Stimulated activated naive CD8-positive, alpha-beta T cell treated with anti-CD3 and anti-CD28 coated beads, Interleukin-15, amount 100 ng/mL, for 72 hours (primary cell): ENCODE data around the gene ABR.

ENCODE experiments used
- ATAC-seq: fragments of 150-1000 bp; cut with Tn5 transposase; 2 replicates; pipeline ENCODE4 v1.10.0; 2021; ENCODE audit warnings: mild to moderate bottlenecking, moderate library complexity
- DNase-seq, 2 donors: peaks; one replicate each; pipeline ENCODE4 v3.0.0; 2021 to 2022
- H3K27ac Mint-ChIP-seq, 2 donors: one replicate each; pipeline ENCODE4 v1.8.0; 2022; ENCODE audit warnings: mild to moderate bottlenecking in 2 of 2, mixed read lengths in 2 of 2, moderate library complexity in 2 of 2
- H3K27me3 Mint-ChIP-seq: one replicate; pipeline ENCODE4 v1.8.0; 2022; ENCODE audit warnings: mixed read lengths
- H3K4me1 Mint-ChIP-seq: one replicate; pipeline ENCODE4 v1.8.0; 2022; ENCODE audit warnings: mild to moderate bottlenecking, mixed read lengths
- H3K4me3 Mint-ChIP-seq, 2 donors: one replicate each; pipeline ENCODE4 v1.8.0; 2022; ENCODE audit warnings: mild to moderate bottlenecking in 2 of 2, mixed read lengths in 2 of 2, moderate library complexity in 1 of 2
- H3K9me3 Mint-ChIP-seq, 2 donors: one replicate each; pipeline ENCODE4 v1.8.0; 2022; ENCODE audit warnings: mixed read lengths in 2 of 2

The ABR gene

GRCh38 chr17:1010586-1010985 is 169.2 kb downstream of the ABR start:
- Mint-ChIP-seq H3K27me3 (no peaks in the 10 kb centered on the region), H3K4me1 (peaks cover 8% of the 10 kb centered on the region), H3K27ac (no peak overlapping the region), H3K9me3 (no peaks in the 10 kb centered on the region), H3K4me3 (no peak overlapping the region)
- DNase-seq (no peak), ATAC-seq (no peak)

- no peak overlapping the region for H3K4me3 Mint-ChIP-seq
- no peaks in the 10 kb centered on the region for H3K27me3 Mint-ChIP-seq
- H3K27ac Mint-ChIP-seq: no peak overlapping the region
- peaks cover 13% of the 10 kb centered on the region for H3K4me1 Mint-ChIP-seq
- H3K9me3 Mint-ChIP-seq: no peaks in the 10 kb centered on the region
- no peak for ATAC-seq
- DNase-seq: no peak
These were observed 169.7 kb downstream of the ABR start for GRCh38 chr17:1010086-1010450.

- no peak for DNase-seq
- no peak overlapping the region for H3K27ac Mint-ChIP-seq
- H3K9me3 Mint-ChIP-seq: no peaks in the 10 kb centered on the region
- H3K4me1 Mint-ChIP-seq: peaks cover 17% of the 10 kb centered on the region
- no peak overlapping the region for H3K4me3 Mint-ChIP-seq
- ATAC-seq: no peak
- H3K27me3 Mint-ChIP-seq: no peaks in the 10 kb centered on the region
These were observed 170.3 kb downstream of the ABR start for GRCh38 chr17:1009229-1010085.

GRCh38 chr17:1008008-1008761 is 171.6 kb downstream of the ABR start:
- H3K27ac Mint-ChIP-seq: peak overlapping the region in 1 of 2 donors; percentile 78
- no peak for DNase-seq
- no peak overlapping the region for H3K4me3 Mint-ChIP-seq
- H3K4me1 Mint-ChIP-seq: peaks cover 17% of the 10 kb centered on the region
- H3K9me3 Mint-ChIP-seq: no peaks in the 10 kb centered on the region
- no peaks in the 10 kb centered on the region for H3K27me3 Mint-ChIP-seq
- no peak for ATAC-seq

GRCh38 chr17:1007310-1008007 is 172.3 kb downstream of the ABR start:
- no peaks in the 10 kb centered on the region for H3K9me3 Mint-ChIP-seq
- DNase-seq (no peak), ATAC-seq (no peak)
- H3K27ac Mint-ChIP-seq: no peak overlapping the region
- peaks cover 17% of the 10 kb centered on the region for H3K4me1 Mint-ChIP-seq
- no peaks in the 10 kb centered on the region for H3K27me3 Mint-ChIP-seq
- no peak overlapping the region for H3K4me3 Mint-ChIP-seq

- H3K27me3 Mint-ChIP-seq: no peaks in the 10 kb centered on the region
- peaks cover 17% of the 10 kb centered on the region for H3K4me1 Mint-ChIP-seq
- H3K9me3 Mint-ChIP-seq: no peaks in the 10 kb centered on the region
- ATAC-seq (peak; percentile 22), DNase-seq (no peak)
- H3K27ac Mint-ChIP-seq: peak overlapping the region in 1 of 2 donors; percentile 59
- H3K4me3 Mint-ChIP-seq: no peak overlapping the region
These were observed 173.7 kb downstream of the ABR start for GRCh38 chr17:1006054-1006453.

- ATAC-seq (peak; percentile 11), DNase-seq (no peak)
- Mint-ChIP-seq H3K4me1 (peaks cover 17% of the 10 kb centered on the region), H3K27ac (peak overlapping the region; percentile 36 to 46), H3K4me3 (peak overlapping the region; percentile 43 to 50), H3K27me3 (no peaks in the 10 kb centered on the region), H3K9me3 (no peaks in the 10 kb centered on the region)
These were observed 174.3 kb downstream of the ABR start for GRCh38 chr17:1005361-1005946.

GRCh38 chr17:1004769-1005295 is 174.9 kb downstream of the ABR start:
- ATAC-seq: no peak
- no peaks in the 10 kb centered on the region for H3K27me3 Mint-ChIP-seq
- no peaks in the 10 kb centered on the region for H3K9me3 Mint-ChIP-seq
- no peak for DNase-seq
- H3K4me1 Mint-ChIP-seq: peaks cover 17% of the 10 kb centered on the region
- peak overlapping the region in 1 of 2 donors; percentile 50 for H3K4me3 Mint-ChIP-seq
- H3K27ac Mint-ChIP-seq: peak overlapping the region; percentile 17 to 19

GRCh38 chr17:1003972-1004768 is 175.6 kb downstream of the ABR start:
- no peak for ATAC-seq
- Mint-ChIP-seq H3K4me1 (peaks cover 22% of the 10 kb centered on the region), H3K4me3 (no peak overlapping the region), H3K27me3 (no peaks in the 10 kb centered on the region), H3K9me3 (no peaks in the 10 kb centered on the region), H3K27ac (no peak overlapping the region)
- DNase-seq: no peak

GRCh38 chr17:1003633-1003971 is 176.2 kb downstream of the ABR start:
- no peak overlapping the region for H3K4me3 Mint-ChIP-seq
- peaks cover 27% of the 10 kb centered on the region for H3K4me1 Mint-ChIP-seq
- no peaks in the 10 kb centered on the region for H3K9me3 Mint-ChIP-seq
- H3K27me3 Mint-ChIP-seq: no peaks in the 10 kb centered on the region
- ATAC-seq (no peak), DNase-seq (no peak)
- H3K27ac Mint-ChIP-seq: no peak overlapping the region

- DNase-seq (no peak), ATAC-seq (no peak)
- H3K4me1 Mint-ChIP-seq: peaks cover 33% of the 10 kb centered on the region
- H3K27ac Mint-ChIP-seq: peak overlapping the region in 1 of 2 donors; percentile 91
- no peaks in the 10 kb centered on the region for H3K9me3 Mint-ChIP-seq
- no peak overlapping the region for H3K4me3 Mint-ChIP-seq
- no peaks in the 10 kb centered on the region for H3K27me3 Mint-ChIP-seq
These were observed 176.8 kb downstream of the ABR start for GRCh38 chr17:1002771-1003555.

- Mint-ChIP-seq H3K27ac (peak overlapping the region in 1 of 2 donors; percentile 0), H3K4me3 (no peak overlapping the region), H3K27me3 (no peaks in the 10 kb centered on the region), H3K9me3 (no peaks in the 10 kb centered on the region), H3K4me1 (peaks cover 37% of the 10 kb centered on the region)
- ATAC-seq (no peak), DNase-seq (no peak)
These were observed 177.4 kb downstream of the ABR start for GRCh38 chr17:1002412-1002753.

GRCh38 chr17:1001640-1002411 is 178.0 kb downstream of the ABR start:
- no peak for DNase-seq
- Mint-ChIP-seq H3K9me3 (no peaks in the 10 kb centered on the region), H3K27me3 (no peaks in the 10 kb centered on the region), H3K4me3 (no peak overlapping the region), H3K4me1 (peaks cover 37% of the 10 kb centered on the region), H3K27ac (peak overlapping the region in 1 of 2 donors; percentile 0)
- ATAC-seq: no peak
